ENCODE data around the gene PHIP. TPM values are rescaled to one million over a fixed set of nuclear protein-coding genes. Genes with fewer than 3 reads are reported as not detected.

The PHIP gene
- total and polyA plus RNA-seq, 2 of the 8 experiments (the other 6 are each of a cell fraction or from before 2014, with no cell fraction given) = 7.3 to 56.2 TPM

DNA sequence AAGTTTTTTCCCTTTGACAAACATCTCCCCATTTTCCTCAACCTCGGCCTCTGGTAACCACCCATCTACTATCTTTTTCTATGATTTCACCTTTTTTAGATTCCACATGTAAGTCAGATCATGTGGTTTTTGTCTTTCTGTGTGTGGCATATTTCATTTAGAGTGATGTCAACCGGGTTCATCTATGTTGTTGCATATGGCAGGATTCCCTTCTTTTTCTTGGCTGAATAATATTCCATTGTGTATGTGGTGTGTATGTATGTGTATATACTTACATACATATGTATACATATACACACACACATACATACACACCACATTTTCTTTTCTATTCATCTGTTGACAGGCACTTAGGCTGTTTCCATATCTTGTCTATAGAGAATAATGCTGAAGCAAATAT lies 22.2 kb upstream of the PHIP start:
- H3K27me3 ChIP-seq (replicated peaks in 1 of 4; ENCODE audit: control insufficient read depth in 3 of 4, extremely low read depth in 1 of 4, insufficient read depth in 3 of 4, low read length in 3 of 4) = no peaks in the 10 kb centered on the region
- WGBS, 2 experiments (ENCODE audit: extremely low coverage in 1 of 2, insufficient coverage in 1 of 2, insufficient read length in 1 of 2, insufficient replicate concordance in 2 of 2, low coverage in 1 of 2, low lambda C conversion rate in 2 of 2, missing lambda C conversion rate in 1 of 2) = 69% methylated on average over 2 of the region's 2 CpGs; no CpG with 5 or more reads in 1 of the 2 experiments
- no peak overlapping the region for H2BK20ac ChIP-seq (ENCODE audit: low read length)
- no peak overlapping the region for H3K9ac ChIP-seq (replicated peaks in 1 of 4; ENCODE audit: extremely low read depth in 1 of 4, low read depth in 3 of 4, low read length in 3 of 4)
- no peak overlapping the region for H2BK120ac ChIP-seq (replicated peaks; ENCODE audit: low read depth, low read length)
- POLR2A ChIA-PET (ENCODE audit: partially characterized antibody) = no interaction called here
- FAIRE-seq (no peak), DNase-seq (ENCODE audit: low read depth in 1 of 2, low spot score in 2 of 2) (no peak)
- H2AFZ ChIP-seq (ENCODE audit: low read length) = no peak overlapping the region
- no peaks in the 10 kb centered on the region for H3K79me1 ChIP-seq (ENCODE audit: low read depth, low read length)
- H3K18ac ChIP-seq (ENCODE audit: extremely low read depth, low read length) = no peak overlapping the region
- no peak overlapping the region for H4K91ac ChIP-seq (replicated peaks; ENCODE audit: insufficient read length, low read length)
- H3K14ac ChIP-seq (ENCODE audit: insufficient read length) = no peak overlapping the region
- H4K5ac ChIP-seq (ENCODE audit: insufficient read length, low read depth, low read length) = no peak overlapping the region
- H3K23ac ChIP-seq (ENCODE audit: insufficient read length) = no peak overlapping the region
- H3K56ac ChIP-seq (replicated peaks; ENCODE audit: insufficient read length, low read depth, low read length) = no peak overlapping the region
- no peak overlapping the region for H3K4ac ChIP-seq (replicated peaks; ENCODE audit: insufficient read length, low read depth, low read length)
- no peaks in the 10 kb centered on the region; the same call in 1 of the 2 replicates for H3K23me2 ChIP-seq (ENCODE audit: low read depth, low read length)
- H2BK5ac ChIP-seq (ENCODE audit: low read depth, low read length) = no peak overlapping the region
- H2BK15ac ChIP-seq (ENCODE audit: low read length) = no peak overlapping the region
- no peak overlapping the region for H4K8ac ChIP-seq (ENCODE audit: extremely low read depth, insufficient read depth, low read length)
- H4K20me1 ChIP-seq (replicated peaks in 1 of 2; ENCODE audit: control insufficient read depth in 1 of 2, insufficient read depth in 2 of 2, low read length in 2 of 2) = no peaks in the 10 kb centered on the region
- H3K79me2 ChIP-seq (ENCODE audit: control insufficient read depth in 1 of 2, insufficient read depth in 2 of 2, low read length in 2 of 2) = no peaks in the 10 kb centered on the region
- CTCF ChIA-PET (ENCODE audit: partially characterized antibody) = interaction anchor here (0.6 kb wide), 1 partner anchor 291 kb away, joined by 5 read pairs; no protein-coding TSS in a partner anchor
- H3K27ac ChIP-seq (ENCODE audit: low read depth, low read length) = no peak overlapping the region
- no peaks in the 10 kb centered on the region for H3K36me3 ChIP-seq (ENCODE audit: control insufficient read depth in 2 of 4, insufficient read depth in 4 of 4, low read length in 3 of 4)
- H3K4me2 ChIP-seq (ENCODE audit: insufficient read depth in 1 of 2, low read depth in 2 of 2, low read length in 2 of 2) = no peak overlapping the region
- H3K4me3 ChIP-seq (ENCODE audit: extremely low read depth in 1 of 4, insufficient read depth in 2 of 4, low read depth in 3 of 4, low read length in 4 of 4) = no peak overlapping the region
- H3K9me3 ChIP-seq (ENCODE audit: insufficient read depth in 2 of 2, low read depth in 1 of 2, low read length in 1 of 2) = no peaks in the 10 kb centered on the region
- no peak overlapping the region for H2BK12ac ChIP-seq (ENCODE audit: low read depth, low read length)
- no peaks in the 10 kb centered on the region for H3K4me1 ChIP-seq (replicated peaks in 1 of 4; ENCODE audit: control insufficient read depth in 3 of 4, insufficient read depth in 4 of 4, low read length in 3 of 4)
- TF ChIP-seq SP2 (IDR thresholded peaks at IDR 0.05; ENCODE audit: low read length) (no peak), KDM4A (IDR thresholded peaks at IDR 0.05; ENCODE audit: low read depth, low read length, severe bottlenecking) (no peak), SIRT6 (IDR thresholded peaks at IDR 0.05; ENCODE audit: low read length) (no peak), SUZ12 (IDR thresholded peaks at IDR 0.05; ENCODE audit: low read length) (no peak), CTBP2 (IDR thresholded peaks at IDR 0.05; ENCODE audit: borderline replicate concordance, insufficient read depth, insufficient read length, low read length) (no peak), GABPA (IDR thresholded peaks at IDR 0.05; ENCODE audit: borderline replicate concordance, insufficient read depth, low read length) (no peak), RFX5 (IDR thresholded peaks at IDR 0.05; ENCODE audit: borderline replicate concordance, low read depth, low read length) (no peak), BRCA1 (IDR thresholded peaks at IDR 0.05; ENCODE audit: low read depth, low read length) (no peak), EGR1 (IDR thresholded peaks at IDR 0.05; ENCODE audit: borderline replicate concordance, low read depth, low read length) (no peak), HDAC2 (IDR thresholded peaks at IDR 0.05; ENCODE audit: borderline replicate concordance in 1 of 2, low read depth in 2 of 2, low read length in 2 of 2) (no peak), RBBP5 (IDR thresholded peaks at IDR 0.05; ENCODE audit: borderline replicate concordance, low read depth, low read length) (no peak), CBX5 (IDR thresholded peaks at IDR 0.05; ENCODE audit: low read depth, low read length) (no peak), TAF7 (optimal IDR thresholded peaks at IDR 0.05; ENCODE audit: borderline replicate concordance, low read depth, low read length) (no peak), ZNF274 (IDR thresholded peaks at IDR 0.05; ENCODE audit: borderline replicate concordance, extremely low read depth, low read length) (no peak)
- no peak overlapping the region for H2AK5ac ChIP-seq (ENCODE audit: low read depth, low read length)

All from H1 (cell line).